ENCODE measurements around the gene PKNOX2.

Gene PKNOX2, protein sequence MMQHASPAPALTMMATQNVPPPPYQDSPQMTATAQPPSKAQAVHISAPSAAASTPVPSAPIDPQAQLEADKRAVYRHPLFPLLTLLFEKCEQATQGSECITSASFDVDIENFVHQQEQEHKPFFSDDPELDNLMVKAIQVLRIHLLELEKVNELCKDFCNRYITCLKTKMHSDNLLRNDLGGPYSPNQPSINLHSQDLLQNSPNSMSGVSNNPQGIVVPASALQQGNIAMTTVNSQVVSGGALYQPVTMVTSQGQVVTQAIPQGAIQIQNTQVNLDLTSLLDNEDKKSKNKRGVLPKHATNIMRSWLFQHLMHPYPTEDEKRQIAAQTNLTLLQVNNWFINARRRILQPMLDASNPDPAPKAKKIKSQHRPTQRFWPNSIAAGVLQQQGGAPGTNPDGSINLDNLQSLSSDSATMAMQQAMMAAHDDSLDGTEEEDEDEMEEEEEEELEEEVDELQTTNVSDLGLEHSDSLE

DNA sequence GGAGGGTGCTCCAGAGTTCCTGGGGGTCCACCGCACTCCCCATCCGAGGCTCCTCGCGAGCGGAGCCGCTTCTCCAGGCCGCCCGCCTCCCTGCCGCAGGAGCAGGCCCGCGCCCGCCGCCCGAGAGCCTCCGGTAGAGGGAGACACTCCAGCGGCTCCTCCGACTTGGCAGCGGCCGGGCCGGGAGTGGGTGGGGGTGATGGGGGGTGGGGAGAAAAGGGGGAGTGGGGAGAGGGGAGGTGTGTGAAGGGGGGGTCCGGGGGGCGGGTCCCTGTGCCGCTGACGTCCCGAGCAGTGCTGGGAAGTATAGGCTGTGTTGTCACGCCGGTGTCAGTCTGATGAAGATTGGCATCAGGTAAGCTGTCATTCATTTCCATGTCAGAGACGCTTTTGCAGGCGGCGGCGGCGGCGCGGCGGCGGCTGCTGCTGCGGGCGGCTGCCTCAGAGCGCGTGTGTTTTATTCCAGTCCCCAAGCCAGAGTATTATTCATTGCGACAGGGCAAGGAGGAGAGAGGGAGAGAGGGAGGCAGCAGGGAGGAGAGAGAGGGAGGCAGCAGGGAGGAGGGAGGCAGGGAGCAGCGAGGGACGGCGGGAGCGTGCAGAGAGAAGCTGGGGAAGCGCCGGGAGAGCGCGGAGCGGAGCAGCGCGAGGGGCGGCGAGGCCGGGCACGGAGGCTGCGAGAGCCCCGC lies at the start of gene PKNOX2:
Gene PKNOX2 (plus strand): TSS at position 330 of the 689 bp plus-strand sequence. CDS start 186,555 bp downstream, outside the sequence.
- Mint-ChIP-seq H3K27ac (no peak within 1 kb of the TSS), H3K27me3 (ENCODE audit: low read depth) (peaks cover 82% of the 10 kb centered on the region)

DNA sequence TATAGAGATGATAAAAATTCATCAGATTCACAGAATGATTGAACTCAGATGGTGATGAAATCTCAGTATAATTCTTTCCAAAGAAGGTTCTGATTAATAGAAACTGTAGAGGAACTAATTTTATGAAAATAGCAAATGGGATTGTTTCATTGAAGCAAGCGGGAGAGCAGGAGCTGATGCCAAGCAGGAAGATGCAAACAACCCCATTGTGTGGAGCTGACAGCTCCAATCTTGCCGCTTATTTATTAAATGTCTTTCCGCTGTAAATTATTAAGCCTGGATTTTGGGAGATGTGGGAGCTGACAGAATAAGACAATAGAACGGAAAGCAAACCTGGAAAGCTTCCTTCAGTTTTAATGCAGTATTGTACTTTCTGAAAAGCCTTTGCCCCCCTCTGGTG lies 47.1 kb upstream of the PKNOX2 start:
- Mint-ChIP-seq H3K27ac (no peak overlapping the region), H3K9me3 (peaks cover 2% of the 10 kb centered on the region), H3K27me3 (ENCODE audit: low read depth) (peaks cover 30% of the 10 kb centered on the region)

More for the DNA sequence above, at the start of gene PKNOX2:
- peak; percentile 46 for DNase-seq (ENCODE audit: low spot score)
- no peaks in the 10 kb centered on the region for H3K36me3 Mint-ChIP-seq (ENCODE audit: low read depth)
- peak within 1 kb of the TSS; percentile 89 for H3K4me3 Mint-ChIP-seq
- H3K9me3 Mint-ChIP-seq = no peaks in the 10 kb centered on the region
- H3K4me1 Mint-ChIP-seq (ENCODE audit: low read depth) = peaks cover 7% of the 10 kb centered on the region

DNA sequence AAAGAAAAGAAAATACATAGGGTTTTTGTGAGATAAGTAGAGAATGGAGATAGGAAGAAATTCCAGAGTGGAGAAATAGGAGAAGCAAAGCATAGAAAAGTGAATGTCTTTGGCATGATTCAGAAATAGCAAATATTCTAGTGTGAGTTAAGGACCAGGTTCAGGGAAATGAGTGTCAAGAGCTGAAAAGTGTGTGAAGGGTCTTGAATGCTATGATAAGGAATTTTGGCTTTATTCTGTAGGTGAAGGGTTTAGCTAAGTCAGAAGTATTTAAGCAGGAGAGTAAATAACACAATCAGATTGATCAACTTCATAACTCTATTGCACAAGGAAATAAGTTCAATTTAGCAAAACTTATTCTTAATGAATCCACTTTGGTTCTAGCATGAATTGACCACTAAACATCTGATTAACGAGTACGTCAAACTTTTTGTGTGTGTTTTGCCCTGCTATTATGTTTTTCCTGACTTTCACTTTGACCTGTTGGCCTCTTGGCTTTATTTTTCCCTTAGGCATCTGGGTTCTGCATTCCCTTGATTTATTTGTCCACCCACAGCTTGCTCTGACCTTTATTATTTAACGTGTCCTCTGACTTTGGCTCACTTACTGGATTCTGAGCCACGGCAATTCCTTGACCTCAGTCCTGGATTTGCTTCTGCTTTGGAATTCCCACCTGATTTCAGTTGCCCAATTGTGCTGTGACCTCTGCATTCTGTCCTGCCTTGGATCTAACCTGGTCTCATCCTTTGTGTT lies 41.2 kb upstream of the PKNOX2 start:
- Mint-ChIP-seq H3K27me3 (ENCODE audit: low read depth) (peaks cover 28% of the 10 kb centered on the region), H3K4me1 (ENCODE audit: low read depth) (no peaks in the 10 kb centered on the region), H3K9me3 (no peaks in the 10 kb centered on the region), H3K4me3 (no peak overlapping the region), H3K36me3 (ENCODE audit: low read depth) (no peaks in the 10 kb centered on the region), H3K27ac (no peak overlapping the region)
- no peak for DNase-seq (ENCODE audit: low spot score)

More for the DNA sequence above, 47.1 kb upstream of the PKNOX2 start:
- Mint-ChIP-seq H3K36me3 (ENCODE audit: low read depth) (peaks cover under 1% of the 10 kb centered on the region), H3K4me1 (ENCODE audit: low read depth) (peaks cover under 1% of the 10 kb centered on the region), H3K4me3 (no peak overlapping the region)
- no peak for DNase-seq (ENCODE audit: low spot score)

DNA sequence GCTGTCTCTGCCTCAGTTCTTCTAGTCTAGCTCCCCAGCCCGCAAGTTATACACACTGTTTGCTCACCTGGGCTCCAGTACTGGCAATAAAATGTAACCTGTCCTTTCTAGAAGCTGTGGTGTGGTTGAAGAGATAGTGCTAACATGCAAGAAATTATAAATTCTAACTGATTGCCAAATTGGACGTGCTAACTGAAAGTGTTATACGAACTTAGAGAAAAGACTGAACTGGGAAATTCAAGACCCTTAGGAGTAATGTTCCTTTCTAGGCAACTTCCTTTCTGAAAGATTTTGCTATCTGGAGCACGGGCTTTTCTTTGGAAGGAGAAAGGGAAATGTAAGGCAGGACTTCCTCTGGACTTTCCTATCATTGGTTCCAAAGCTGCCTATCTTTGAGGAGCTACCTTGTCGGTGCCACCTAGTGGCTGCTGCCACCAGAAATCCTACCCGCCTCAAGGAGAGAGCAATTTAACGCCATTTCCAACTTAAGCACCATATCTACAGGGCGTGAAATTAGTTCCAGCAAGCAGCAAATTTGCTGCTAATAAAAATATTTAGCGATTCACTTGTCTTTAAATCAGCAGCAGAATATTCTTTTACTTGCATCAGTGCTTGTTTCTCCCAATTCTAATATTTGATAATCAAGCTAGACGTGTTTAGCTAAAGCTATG lies 40.5 kb upstream of the PKNOX2 start:
- Mint-ChIP-seq H3K36me3 (ENCODE audit: low read depth) (no peaks in the 10 kb centered on the region), H3K4me3 (no peak overlapping the region), H3K4me1 (ENCODE audit: low read depth) (no peaks in the 10 kb centered on the region), H3K9me3 (no peaks in the 10 kb centered on the region), H3K27ac (no peak overlapping the region), H3K27me3 (ENCODE audit: low read depth) (peaks cover 26% of the 10 kb centered on the region)
- no peak for DNase-seq (ENCODE audit: low spot score)

DNA sequence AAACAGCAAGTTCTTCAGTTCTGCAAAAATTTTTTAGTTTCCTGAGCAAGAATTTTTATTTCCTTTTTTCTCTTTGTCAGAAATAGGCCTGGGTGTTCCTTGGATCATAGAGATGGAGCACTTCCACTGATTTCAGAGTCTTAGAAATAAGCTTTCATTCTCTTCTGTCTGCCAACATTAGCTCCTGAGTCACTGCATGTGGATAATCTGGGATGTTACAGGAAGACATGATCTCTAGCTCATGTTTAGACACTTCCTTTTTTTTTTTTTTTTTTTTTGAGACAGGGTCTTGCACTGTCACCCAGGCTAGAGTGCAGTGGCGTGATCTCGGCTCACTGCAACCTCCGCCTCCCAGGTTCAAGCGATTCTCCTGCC lies 39.9 kb upstream of the PKNOX2 start:
- no peaks in the 10 kb centered on the region for H3K36me3 Mint-ChIP-seq (ENCODE audit: low read depth)
- H3K27me3 Mint-ChIP-seq (ENCODE audit: low read depth) = peaks cover 27% of the 10 kb centered on the region
- no peaks in the 10 kb centered on the region for H3K9me3 Mint-ChIP-seq
- DNase-seq (ENCODE audit: low spot score) = no peak
- H3K4me3 Mint-ChIP-seq = no peak overlapping the region
- no peak overlapping the region for H3K27ac Mint-ChIP-seq
- H3K4me1 Mint-ChIP-seq (ENCODE audit: low read depth) = no peaks in the 10 kb centered on the region

DNA sequence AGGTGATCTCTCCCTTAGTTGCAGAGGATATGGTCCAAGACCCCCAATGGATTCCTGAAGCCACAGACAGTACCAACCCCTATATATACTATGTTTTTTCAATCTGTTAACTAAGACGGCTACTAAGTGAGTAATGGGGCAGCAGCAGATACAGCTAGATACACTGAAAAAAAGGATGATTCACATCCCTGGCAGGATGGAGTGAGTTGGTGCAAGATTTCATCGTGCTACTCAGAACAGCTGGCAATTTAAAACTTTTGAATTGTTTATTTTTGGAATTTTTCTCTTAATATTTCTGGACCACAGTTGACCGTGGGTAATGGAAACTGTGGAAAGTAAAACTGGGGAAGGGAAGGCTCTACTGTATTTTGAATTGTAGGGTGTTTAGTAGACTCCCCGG lies 36.1 kb upstream of the PKNOX2 start:
- no peak for DNase-seq (ENCODE audit: low spot score)
- Mint-ChIP-seq H3K27ac (no peak overlapping the region), H3K36me3 (ENCODE audit: low read depth) (no peaks in the 10 kb centered on the region), H3K4me3 (no peak overlapping the region), H3K9me3 (no peaks in the 10 kb centered on the region), H3K27me3 (ENCODE audit: low read depth) (peaks cover 27% of the 10 kb centered on the region), H3K4me1 (ENCODE audit: low read depth) (no peaks in the 10 kb centered on the region)

DNA sequence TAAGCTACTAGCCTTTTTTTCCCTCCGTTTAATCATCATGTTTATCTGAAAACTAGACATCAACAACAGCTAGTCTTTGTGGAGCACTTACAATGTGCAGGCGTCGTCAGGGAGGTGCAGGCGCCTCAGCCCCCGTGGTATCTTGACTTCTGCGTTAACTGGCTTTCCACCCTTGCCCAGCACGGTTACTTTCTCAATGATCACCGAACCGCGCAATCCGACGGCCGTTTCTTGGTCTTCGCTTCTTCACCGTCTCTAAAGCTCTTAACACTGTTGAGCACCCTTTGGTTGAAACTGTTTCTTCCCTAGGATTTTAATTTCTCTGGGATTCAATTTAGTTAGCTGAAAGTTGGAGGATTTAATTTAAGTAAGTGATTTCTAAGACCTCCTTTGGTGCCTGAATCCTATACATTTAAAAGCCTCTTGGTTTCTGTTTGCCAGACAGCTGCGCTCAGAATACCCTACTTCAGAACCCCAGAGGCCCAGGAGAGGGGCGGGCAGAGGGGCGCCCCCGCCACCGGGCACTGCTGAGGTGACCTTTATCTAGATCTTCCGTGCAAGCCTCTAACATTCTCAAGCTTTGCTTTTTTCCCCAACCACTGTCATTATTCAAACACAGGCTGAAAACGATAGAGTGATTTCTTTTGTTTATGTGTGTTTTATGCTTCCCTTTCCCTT lies 35.1 kb upstream of the PKNOX2 start:
- Mint-ChIP-seq H3K4me1 (ENCODE audit: low read depth) (no peaks in the 10 kb centered on the region), H3K27me3 (ENCODE audit: low read depth) (peaks cover 26% of the 10 kb centered on the region), H3K36me3 (ENCODE audit: low read depth) (no peaks in the 10 kb centered on the region), H3K4me3 (no peak overlapping the region), H3K27ac (no peak overlapping the region), H3K9me3 (no peaks in the 10 kb centered on the region)
- no peak for DNase-seq (ENCODE audit: low spot score)

DNA sequence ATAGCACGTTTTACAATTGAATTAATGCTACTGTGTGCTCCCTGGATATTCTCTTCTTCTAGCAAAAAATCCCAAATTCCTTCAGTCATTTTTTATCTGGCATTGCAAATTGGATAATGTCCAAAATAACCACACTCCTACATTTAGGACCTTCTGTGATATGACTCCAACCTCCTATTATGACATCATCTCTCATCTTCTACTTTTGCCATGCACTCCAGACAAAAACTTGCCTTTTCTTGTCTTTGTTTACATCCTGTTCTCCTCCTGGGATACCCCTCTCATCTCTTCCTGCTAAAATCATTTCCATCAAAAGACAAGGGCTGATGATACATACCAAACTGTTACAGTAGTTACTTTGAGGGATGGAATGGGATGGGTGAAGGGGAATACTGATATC lies 32.5 kb upstream of the PKNOX2 start:
- H3K27me3 Mint-ChIP-seq (ENCODE audit: low read depth) = peaks cover 39% of the 10 kb centered on the region

DNA sequence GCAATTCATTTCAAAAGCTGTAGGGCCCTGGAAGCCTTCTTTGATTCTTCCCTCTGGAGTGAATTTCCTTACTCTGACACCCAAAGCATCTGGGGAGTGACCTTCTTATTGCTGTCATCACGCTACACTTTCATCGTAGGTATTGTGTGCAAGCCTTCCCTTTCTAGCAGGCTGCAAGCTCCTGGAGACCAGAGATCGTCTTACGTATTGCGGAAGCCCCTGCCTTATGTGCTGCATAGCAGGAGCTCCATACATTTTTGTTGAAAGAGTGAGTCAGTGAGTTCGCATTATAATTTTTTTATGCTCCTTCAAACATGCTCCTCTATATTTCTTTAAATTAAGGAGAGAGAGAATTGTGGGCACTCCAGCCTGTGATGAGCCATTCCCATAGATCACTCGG lies 32.0 kb upstream of the PKNOX2 start:
- no peak for DNase-seq (ENCODE audit: low spot score)
- no peaks in the 10 kb centered on the region for H3K36me3 Mint-ChIP-seq (ENCODE audit: low read depth)
- H3K27ac Mint-ChIP-seq = no peak overlapping the region
- no peaks in the 10 kb centered on the region for H3K9me3 Mint-ChIP-seq
- no peak overlapping the region for H3K4me3 Mint-ChIP-seq
- no peaks in the 10 kb centered on the region for H3K4me1 Mint-ChIP-seq (ENCODE audit: low read depth)
- peaks cover 37% of the 10 kb centered on the region for H3K27me3 Mint-ChIP-seq (ENCODE audit: low read depth)

More for the DNA sequence above, 32.5 kb upstream of the PKNOX2 start:
- Mint-ChIP-seq H3K27ac (no peak overlapping the region), H3K4me3 (no peak overlapping the region), H3K4me1 (ENCODE audit: low read depth) (no peaks in the 10 kb centered on the region), H3K36me3 (ENCODE audit: low read depth) (no peaks in the 10 kb centered on the region), H3K9me3 (no peaks in the 10 kb centered on the region)
- DNase-seq (ENCODE audit: low spot score) = no peak

DNA sequence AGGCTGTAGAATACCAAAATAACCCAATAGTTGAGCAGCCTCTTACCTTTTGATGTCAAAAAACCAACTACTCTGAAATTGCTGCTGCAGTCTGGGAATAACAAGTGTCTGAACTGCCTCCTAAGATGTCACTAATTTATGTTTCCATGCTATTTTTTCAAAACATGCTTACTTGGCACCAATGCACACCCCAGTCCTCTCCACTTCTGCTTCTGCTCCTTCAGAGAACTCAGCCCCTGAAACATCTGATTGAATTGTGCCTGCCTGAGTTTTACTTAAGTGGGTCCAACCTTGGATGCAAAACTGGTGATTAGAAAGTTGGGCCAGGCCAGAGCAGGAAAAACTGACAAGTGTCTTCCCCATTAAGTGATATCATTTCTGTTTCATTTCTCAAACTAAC lies 28.6 kb upstream of the PKNOX2 start:
- no peaks in the 10 kb centered on the region for H3K4me1 Mint-ChIP-seq (ENCODE audit: low read depth)
- H3K27me3 Mint-ChIP-seq (ENCODE audit: low read depth) = peaks cover 40% of the 10 kb centered on the region
- H3K4me3 Mint-ChIP-seq = no peak overlapping the region
- H3K9me3 Mint-ChIP-seq = no peaks in the 10 kb centered on the region
- no peak for DNase-seq (ENCODE audit: low spot score)
- H3K27ac Mint-ChIP-seq = no peak overlapping the region
- H3K36me3 Mint-ChIP-seq (ENCODE audit: low read depth) = no peaks in the 10 kb centered on the region

DNA sequence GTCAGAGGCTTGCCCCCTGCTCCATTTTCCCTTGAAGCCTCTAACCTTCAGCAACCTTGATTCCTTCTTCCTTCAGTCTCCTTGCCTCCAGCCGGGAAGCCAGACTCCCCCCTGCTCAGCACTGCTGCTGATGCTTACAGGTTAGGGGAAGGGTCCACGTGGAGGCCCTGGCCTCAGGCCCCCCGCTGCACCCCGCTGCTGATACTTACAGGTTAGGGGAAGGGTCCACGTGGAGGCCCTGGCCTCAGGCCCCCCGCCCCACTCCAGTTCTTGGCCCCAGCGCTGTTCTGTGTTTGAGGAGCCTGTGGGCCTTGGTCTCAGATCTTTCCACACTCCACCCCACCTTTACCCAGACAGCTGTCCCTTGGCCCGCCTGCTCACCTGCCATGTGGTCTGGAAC lies 25.6 kb upstream of the PKNOX2 start:
- no peak overlapping the region for H3K27ac Mint-ChIP-seq
- peaks cover 43% of the 10 kb centered on the region for H3K27me3 Mint-ChIP-seq (ENCODE audit: low read depth)
- no peak for DNase-seq (ENCODE audit: low spot score)

DNA sequence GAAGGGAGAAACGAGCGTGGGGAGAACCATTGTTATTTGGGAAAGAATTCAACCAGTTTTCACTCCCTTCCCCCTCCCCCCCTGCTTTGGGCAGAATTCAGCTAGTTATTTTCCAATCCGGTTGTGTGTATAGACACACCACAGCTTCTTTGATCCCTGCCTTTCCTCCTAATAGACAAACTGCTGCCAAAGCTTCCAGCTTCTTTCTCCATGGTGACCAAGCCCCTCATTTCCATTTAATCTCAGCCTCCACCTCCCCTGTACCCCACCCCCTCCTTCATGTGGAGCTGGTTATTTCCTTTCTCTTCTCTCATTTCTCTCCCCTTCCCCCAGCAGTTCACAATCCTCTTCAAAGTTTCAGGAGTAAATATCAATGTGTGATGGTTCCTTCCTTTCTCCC lies 24.8 kb upstream of the PKNOX2 start:
- Mint-ChIP-seq H3K4me1 (ENCODE audit: low read depth) (no peaks in the 10 kb centered on the region), H3K36me3 (ENCODE audit: low read depth) (no peaks in the 10 kb centered on the region), H3K27me3 (ENCODE audit: low read depth) (peaks cover 41% of the 10 kb centered on the region), H3K27ac (no peak overlapping the region), H3K9me3 (no peaks in the 10 kb centered on the region), H3K4me3 (no peak overlapping the region)
- DNase-seq (ENCODE audit: low spot score) = no peak

More for the DNA sequence above, 25.6 kb upstream of the PKNOX2 start:
- no peaks in the 10 kb centered on the region for H3K4me1 Mint-ChIP-seq (ENCODE audit: low read depth)
- H3K36me3 Mint-ChIP-seq (ENCODE audit: low read depth) = no peaks in the 10 kb centered on the region
- no peaks in the 10 kb centered on the region for H3K9me3 Mint-ChIP-seq
- no peak overlapping the region for H3K4me3 Mint-ChIP-seq

DNA sequence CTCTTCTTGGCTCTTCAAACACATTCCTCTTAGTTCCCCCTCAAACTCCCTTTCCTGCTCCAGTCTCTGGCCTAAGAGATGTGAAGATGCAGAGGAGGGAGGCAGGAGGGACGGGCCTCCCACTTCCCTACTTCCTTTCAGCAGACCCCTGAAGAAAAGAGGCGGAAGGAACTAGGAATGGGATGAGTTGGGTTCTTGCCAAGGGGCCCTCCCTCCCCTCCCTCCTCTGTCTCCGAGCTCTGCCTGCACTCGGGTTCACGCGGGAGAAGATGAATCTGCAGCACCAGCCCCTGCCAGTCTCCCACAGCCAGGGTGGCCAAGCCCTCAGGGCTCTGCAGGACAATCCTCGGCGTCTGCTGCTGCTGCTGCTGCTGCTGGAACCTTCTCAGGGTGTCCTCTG lies 24.3 kb upstream of the PKNOX2 start:
- H3K4me3 Mint-ChIP-seq = no peak overlapping the region
- H3K27ac Mint-ChIP-seq = no peak overlapping the region
- no peaks in the 10 kb centered on the region for H3K4me1 Mint-ChIP-seq (ENCODE audit: low read depth)
- H3K9me3 Mint-ChIP-seq = no peaks in the 10 kb centered on the region
- peaks cover 36% of the 10 kb centered on the region for H3K27me3 Mint-ChIP-seq (ENCODE audit: low read depth)
- no peaks in the 10 kb centered on the region for H3K36me3 Mint-ChIP-seq (ENCODE audit: low read depth)
- DNase-seq (ENCODE audit: low spot score) = no peak

Measured in T-helper 2 cell treated with Interferon-gamma antibody and Interleukin-4, amounts not matched to agents 5 μg/mL and 100 μg/mL, for 36 hours (primary cell).